Measurements from ENCODE around the gene CHMP5.

The CHMP5 gene

GRCh38 chr9:33233626-33234342 lies 31.1 kb upstream of the CHMP5 start:
- no peak overlapping the region for H3K27ac Mint-ChIP-seq
- H3K4me3 Mint-ChIP-seq: no peak overlapping the region
- DNase-seq: no peak
- H3K4me1 Mint-ChIP-seq (ENCODE audit: low read depth): no peaks in the 10 kb centered on the region
- H3K36me3 Mint-ChIP-seq (ENCODE audit: low read depth): no peaks in the 10 kb centered on the region
- no peaks in the 10 kb centered on the region for H3K9me3 Mint-ChIP-seq
- no peaks in the 10 kb centered on the region for H3K27me3 Mint-ChIP-seq

- no peak for DNase-seq
- Mint-ChIP-seq H3K4me1 (ENCODE audit: low read depth) (no peaks in the 10 kb centered on the region), H3K9me3 (no peaks in the 10 kb centered on the region), H3K27ac (no peak overlapping the region), H3K27me3 (no peaks in the 10 kb centered on the region), H3K36me3 (ENCODE audit: low read depth) (no peaks in the 10 kb centered on the region), H3K4me3 (no peak overlapping the region)
Observed at GRCh38 chr9:33234511-33235467, 30.1 kb upstream of the CHMP5 start.

GRCh38 chr9:33236571-33236970 lies 28.3 kb upstream of the CHMP5 start:
- H3K4me3 Mint-ChIP-seq: no peak overlapping the region
- no peak overlapping the region for H3K27ac Mint-ChIP-seq
- H3K27me3 Mint-ChIP-seq: no peaks in the 10 kb centered on the region
- no peak for DNase-seq
- H3K36me3 Mint-ChIP-seq (ENCODE audit: low read depth): no peaks in the 10 kb centered on the region
- H3K9me3 Mint-ChIP-seq: no peaks in the 10 kb centered on the region
- H3K4me1 Mint-ChIP-seq (ENCODE audit: low read depth): no peaks in the 10 kb centered on the region

- no peaks in the 10 kb centered on the region for H3K9me3 Mint-ChIP-seq
- no peak within 1 kb of the TSS for H3K27ac Mint-ChIP-seq
- no peaks in the 10 kb centered on the region for H3K4me1 Mint-ChIP-seq (ENCODE audit: low read depth)
Observed at GRCh38 chr9:33239921-33240320, 24.9 kb upstream of the CHMP5 start, which contains the start of gene SPINK4. TSS of gene SPINK4 (plus strand) at chr9:33240167. CDS start at chr9:33240209, 42 bp downstream.

GRCh38 chr9:33241298-33241697 lies 23.6 kb upstream of the CHMP5 start:
- no peak overlapping the region for H3K4me3 Mint-ChIP-seq

More at GRCh38 chr9:33239921-33240320, 24.9 kb upstream of the CHMP5 start, which contains the start of gene SPINK4:
- Mint-ChIP-seq H3K36me3 (ENCODE audit: low read depth) (peaks cover under 1% of the 10 kb centered on the region), H3K4me3 (no peak within 1 kb of the TSS), H3K27me3 (no peaks in the 10 kb centered on the region)
- DNase-seq: no peak

GRCh38 chr9:33242609-33243134 lies 22.2 kb upstream of the CHMP5 start:
- Mint-ChIP-seq H3K36me3 (ENCODE audit: low read depth) (peaks cover 13% of the 10 kb centered on the region), H3K27me3 (no peaks in the 10 kb centered on the region), H3K9me3 (no peaks in the 10 kb centered on the region), H3K4me3 (no peak overlapping the region), H3K4me1 (ENCODE audit: low read depth) (no peaks in the 10 kb centered on the region), H3K27ac (no peak overlapping the region)
- no peak for DNase-seq

More at GRCh38 chr9:33241298-33241697, 23.6 kb upstream of the CHMP5 start:
- Mint-ChIP-seq H3K27ac (no peak overlapping the region), H3K27me3 (no peaks in the 10 kb centered on the region), H3K4me1 (ENCODE audit: low read depth) (no peaks in the 10 kb centered on the region), H3K9me3 (no peaks in the 10 kb centered on the region), H3K36me3 (ENCODE audit: low read depth) (peaks cover 3% of the 10 kb centered on the region)
- DNase-seq: no peak

- DNase-seq: no peak
- no peaks in the 10 kb centered on the region for H3K27me3 Mint-ChIP-seq
- H3K9me3 Mint-ChIP-seq: no peaks in the 10 kb centered on the region
- no peak overlapping the region for H3K27ac Mint-ChIP-seq
- H3K36me3 Mint-ChIP-seq (ENCODE audit: low read depth): peaks cover 23% of the 10 kb centered on the region
- H3K4me1 Mint-ChIP-seq (ENCODE audit: low read depth): no peaks in the 10 kb centered on the region
- H3K4me3 Mint-ChIP-seq: no peak overlapping the region
Observed at GRCh38 chr9:33244137-33244784, 20.6 kb upstream of the CHMP5 start.

- H3K27me3 Mint-ChIP-seq: no peaks in the 10 kb centered on the region
- no peak for DNase-seq
- no peaks in the 10 kb centered on the region for H3K4me1 Mint-ChIP-seq (ENCODE audit: low read depth)
- no peak overlapping the region for H3K4me3 Mint-ChIP-seq
- peaks cover 34% of the 10 kb centered on the region for H3K36me3 Mint-ChIP-seq (ENCODE audit: low read depth)
- no peaks in the 10 kb centered on the region for H3K9me3 Mint-ChIP-seq
- no peak overlapping the region for H3K27ac Mint-ChIP-seq
Observed at GRCh38 chr9:33245341-33245740, 19.5 kb upstream of the CHMP5 start.

- Mint-ChIP-seq H3K27ac (no peak overlapping the region), H3K36me3 (ENCODE audit: low read depth) (peaks cover 44% of the 10 kb centered on the region), H3K9me3 (no peaks in the 10 kb centered on the region), H3K4me1 (ENCODE audit: low read depth) (no peaks in the 10 kb centered on the region), H3K27me3 (no peaks in the 10 kb centered on the region), H3K4me3 (no peak overlapping the region)
- no peak for DNase-seq
Observed at GRCh38 chr9:33246269-33246860, 18.5 kb upstream of the CHMP5 start.

- no peak overlapping the region for H3K27ac Mint-ChIP-seq
- peaks cover 59% of the 10 kb centered on the region for H3K36me3 Mint-ChIP-seq (ENCODE audit: low read depth)
- H3K4me3 Mint-ChIP-seq: no peak overlapping the region
- H3K27me3 Mint-ChIP-seq: no peaks in the 10 kb centered on the region
- H3K4me1 Mint-ChIP-seq (ENCODE audit: low read depth): no peaks in the 10 kb centered on the region
- H3K9me3 Mint-ChIP-seq: no peaks in the 10 kb centered on the region
- DNase-seq: no peak
Observed at GRCh38 chr9:33248606-33249005, 16.2 kb upstream of the CHMP5 start.

- Mint-ChIP-seq H3K36me3 (ENCODE audit: low read depth) (peaks cover 64% of the 10 kb centered on the region), H3K4me3 (no peak overlapping the region), H3K27ac (no peak overlapping the region), H3K27me3 (no peaks in the 10 kb centered on the region), H3K9me3 (no peaks in the 10 kb centered on the region), H3K4me1 (ENCODE audit: low read depth) (no peaks in the 10 kb centered on the region)
- DNase-seq: no peak
Observed at GRCh38 chr9:33249087-33249658, 15.7 kb upstream of the CHMP5 start.

GRCh38 chr9:33249983-33250382 lies 14.9 kb upstream of the CHMP5 start:
- H3K4me1 Mint-ChIP-seq (ENCODE audit: low read depth): no peaks in the 10 kb centered on the region
- no peak overlapping the region for H3K4me3 Mint-ChIP-seq
- peaks cover 72% of the 10 kb centered on the region for H3K36me3 Mint-ChIP-seq (ENCODE audit: low read depth)
- H3K27ac Mint-ChIP-seq: no peak overlapping the region
- no peak for DNase-seq
- H3K9me3 Mint-ChIP-seq: no peaks in the 10 kb centered on the region
- no peaks in the 10 kb centered on the region for H3K27me3 Mint-ChIP-seq

GRCh38 chr9:33250458-33250995 lies 14.3 kb upstream of the CHMP5 start:
- DNase-seq: no peak
- no peaks in the 10 kb centered on the region for H3K9me3 Mint-ChIP-seq
- peak overlapping the region; percentile 63 for H3K27ac Mint-ChIP-seq

More at GRCh38 chr9:33250458-33250995, 14.3 kb upstream of the CHMP5 start:
- peaks cover 75% of the 10 kb centered on the region for H3K36me3 Mint-ChIP-seq (ENCODE audit: low read depth)
- no peak overlapping the region for H3K4me3 Mint-ChIP-seq
- H3K4me1 Mint-ChIP-seq (ENCODE audit: low read depth): no peaks in the 10 kb centered on the region
- no peaks in the 10 kb centered on the region for H3K27me3 Mint-ChIP-seq

Measured in activated T-cell treated with anti-CD3 and anti-CD28 coated beads, Interleukin-2, amount 50 U/mL, for 24 hours (primary cell).